Limb (tissue), 2 donors: ENCODE data around the gene DDX50.

Experiments used
- DNase-seq, 2 donors: peaks; one replicate each; pipeline ENCODE4 v3.0.0-alpha.2; 2016; ENCODE audit errors: extremely low spot score in 2 of 2

Gene DDX50

DNA sequence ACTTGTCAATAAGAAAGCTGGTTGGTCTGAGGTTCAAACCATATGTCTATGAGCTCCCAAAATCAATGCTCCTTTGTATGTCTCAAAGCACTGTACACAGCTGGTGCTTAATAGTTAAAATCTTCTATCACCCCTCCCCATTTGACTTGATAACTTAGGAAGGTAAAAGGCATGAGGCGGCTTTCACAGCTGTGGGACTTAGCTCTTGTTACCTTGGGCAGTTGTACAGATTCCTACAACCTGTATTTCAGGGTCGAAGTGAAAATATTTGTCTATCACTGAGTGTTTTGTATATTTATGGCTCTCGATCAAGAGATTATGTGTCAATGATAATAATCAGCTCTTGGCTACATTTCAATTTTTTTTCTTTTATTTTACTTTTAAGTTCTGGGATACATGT is 86.5 kb downstream of the DDX50 start:
- no peak for DNase-seq

DNA sequence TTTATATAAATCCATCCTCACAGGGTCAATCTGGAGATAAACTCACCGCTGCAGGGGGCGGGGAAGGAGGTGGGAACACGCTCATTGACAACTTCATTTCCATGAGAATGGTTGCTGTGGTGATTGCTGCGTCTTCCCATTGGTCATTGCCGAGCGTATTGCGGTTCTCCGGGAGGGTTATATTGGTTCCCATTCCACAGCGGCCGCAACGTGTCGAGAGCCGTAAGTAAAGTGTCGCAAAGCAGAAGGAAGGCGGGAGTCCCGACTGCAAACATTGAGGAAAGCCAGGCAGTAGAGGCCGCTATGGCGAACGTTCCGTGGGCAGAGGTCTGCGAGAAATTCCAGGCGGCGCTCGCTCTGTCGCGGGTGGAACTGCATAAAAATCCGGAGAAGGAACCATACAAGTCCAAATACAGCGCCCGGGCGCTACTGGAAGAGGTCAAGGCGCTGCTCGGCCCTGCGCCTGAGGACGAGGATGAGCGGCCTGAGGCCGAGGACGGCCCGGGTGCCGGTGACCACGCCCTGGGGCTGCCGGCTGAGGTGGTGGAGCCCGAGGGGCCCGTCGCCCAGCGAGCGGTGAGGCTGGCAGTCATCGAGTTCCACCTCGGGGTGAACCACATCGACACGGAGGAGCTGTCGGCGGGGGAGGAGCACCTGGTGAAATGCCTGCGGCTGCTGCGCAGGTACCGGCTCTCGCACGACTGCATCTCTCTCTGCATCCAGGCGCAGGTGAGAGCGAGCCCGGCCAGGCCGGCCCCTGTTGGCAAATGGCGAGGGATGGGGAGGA is 87.6 kb downstream of the DDX50 start, which contains the start of gene KIFBP:
KIFBP (plus strand) TSS at position 274 of the 787 bp plus-strand sequence; CDS start at position 304, 30 bp downstream.
- peak; percentile 92 to 98 for DNase-seq

DNA sequence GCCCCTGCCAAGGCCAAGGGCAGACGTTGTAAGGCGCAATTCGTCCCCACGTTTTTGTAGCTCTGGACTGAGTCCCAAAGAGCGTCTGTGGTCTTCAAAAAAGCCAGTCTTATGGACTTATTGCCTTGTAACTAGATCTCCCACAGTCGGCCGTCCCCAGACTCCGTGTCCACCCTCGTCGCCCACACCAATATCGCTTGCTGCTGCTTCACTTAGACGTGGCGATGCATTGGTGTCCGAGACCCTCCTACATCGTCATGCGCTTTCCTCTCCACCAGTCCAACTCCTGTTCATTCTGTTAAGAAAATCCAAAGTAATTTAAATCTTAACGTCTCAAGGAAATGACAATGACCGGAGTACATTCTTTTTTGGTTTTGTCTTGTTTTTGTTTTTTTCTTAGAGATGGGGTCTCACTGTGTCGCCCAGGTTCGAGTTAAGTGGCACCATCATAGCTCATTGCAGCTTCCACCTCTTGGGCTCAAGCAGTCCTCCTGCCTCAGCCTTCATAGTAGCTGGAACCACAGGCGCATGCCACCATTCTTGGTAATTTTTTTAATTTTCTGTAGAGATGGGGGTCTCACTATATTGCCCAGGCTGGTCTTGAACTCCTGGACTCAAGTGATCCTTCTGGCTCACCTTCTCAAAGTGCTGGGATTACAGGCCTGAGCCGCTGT is 88.3 kb downstream of the DDX50 start:
- DNase-seq, result no peak

DNA sequence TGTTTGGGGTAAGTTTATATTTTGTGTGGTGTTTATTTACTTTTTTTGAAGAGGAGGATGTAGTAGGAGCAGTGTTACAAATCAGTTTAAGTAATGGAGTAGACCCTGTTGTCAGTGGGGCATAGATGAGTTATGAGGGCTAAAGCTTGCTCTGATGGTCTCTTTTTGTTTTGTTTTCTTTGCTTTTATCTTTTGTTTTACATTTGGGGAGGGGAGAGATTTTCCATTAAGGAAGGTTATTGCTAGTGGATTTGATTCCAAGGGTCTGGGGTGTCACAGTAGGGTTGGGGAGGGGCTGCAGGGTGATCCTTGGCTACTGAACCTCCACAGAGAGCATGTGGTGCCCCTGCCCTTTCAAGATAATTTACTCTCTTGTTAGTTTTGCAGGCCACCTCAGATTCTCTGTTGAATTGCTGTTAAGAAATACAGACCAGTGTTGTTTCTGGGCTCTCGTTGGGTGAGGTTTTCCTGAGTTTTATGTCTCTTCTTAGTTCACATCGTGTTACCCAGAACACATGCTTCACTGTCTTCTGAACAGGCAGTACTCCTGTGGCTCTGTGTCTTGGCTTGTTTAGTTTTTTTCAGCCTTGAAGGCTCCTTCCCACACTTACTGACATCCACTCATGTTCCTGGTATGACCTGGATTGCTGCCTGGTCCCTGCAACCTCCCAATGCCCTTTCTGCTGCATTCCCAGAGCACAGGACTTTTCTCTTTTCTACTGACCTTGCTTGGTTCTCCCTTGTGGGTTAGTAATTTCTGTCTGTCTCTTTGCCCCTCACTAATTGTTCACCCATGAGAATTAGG is 91.7 kb downstream of the DDX50 start:
- DNase-seq, result no peak
